HG03135 (cell line): ENCODE data around the gene C17orf67.

ENCODE experiments used
- ATAC-seq: cut with Tn5 transposase; IDR thresholded peaks from one replicate; pipeline ENCODE4 v1.9.1; 2021; ENCODE audit warnings: mild to moderate bottlenecking, moderate library complexity; ENCODE audit not compliant: unreplicated experiment

Gene C17orf67

DNA sequence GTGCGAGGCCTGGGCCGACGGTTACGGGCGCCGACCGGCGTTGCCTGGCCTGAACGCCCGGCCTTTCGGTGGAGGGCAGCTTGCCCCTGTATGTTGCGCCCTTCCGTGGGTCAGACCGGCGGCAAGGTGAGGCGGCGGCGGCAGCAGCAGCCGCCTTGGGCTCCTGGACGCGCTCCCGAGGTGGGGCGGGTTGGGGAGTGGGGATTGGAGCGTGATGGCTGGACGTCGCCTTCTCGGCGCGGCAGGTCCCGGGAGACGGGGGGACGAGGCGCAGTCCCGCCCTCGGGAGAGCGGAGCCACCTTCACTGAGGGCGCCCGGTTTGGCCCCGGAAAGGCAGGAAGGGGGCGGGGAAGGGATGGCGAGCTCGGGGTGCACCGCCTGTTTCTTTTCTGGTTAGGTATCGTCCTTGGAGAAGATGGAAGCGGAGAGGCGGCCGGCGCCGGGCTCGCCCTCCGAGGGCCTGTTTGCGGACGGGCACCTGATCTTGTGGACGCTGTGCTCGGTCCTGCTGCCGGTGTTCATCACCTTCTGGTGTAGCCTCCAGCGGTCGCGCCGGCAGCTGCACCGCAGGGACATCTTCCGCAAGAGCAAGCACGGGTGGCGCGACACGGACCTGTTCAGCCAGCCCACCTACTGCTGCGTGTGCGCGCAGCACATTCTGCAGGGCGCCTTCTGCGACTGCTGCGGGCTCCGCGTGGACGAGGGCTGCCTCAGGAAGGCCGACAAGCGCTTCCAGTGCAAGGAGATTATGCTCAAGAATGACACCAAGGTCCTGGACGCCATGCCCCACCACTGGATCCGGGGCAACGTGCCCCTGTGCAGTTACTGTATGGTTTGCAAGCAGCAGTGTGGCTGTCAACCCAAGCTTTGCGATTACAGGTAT lies 902 bp upstream of the C17orf67 start:
- ATAC-seq = peak; percentile 35

DNA sequence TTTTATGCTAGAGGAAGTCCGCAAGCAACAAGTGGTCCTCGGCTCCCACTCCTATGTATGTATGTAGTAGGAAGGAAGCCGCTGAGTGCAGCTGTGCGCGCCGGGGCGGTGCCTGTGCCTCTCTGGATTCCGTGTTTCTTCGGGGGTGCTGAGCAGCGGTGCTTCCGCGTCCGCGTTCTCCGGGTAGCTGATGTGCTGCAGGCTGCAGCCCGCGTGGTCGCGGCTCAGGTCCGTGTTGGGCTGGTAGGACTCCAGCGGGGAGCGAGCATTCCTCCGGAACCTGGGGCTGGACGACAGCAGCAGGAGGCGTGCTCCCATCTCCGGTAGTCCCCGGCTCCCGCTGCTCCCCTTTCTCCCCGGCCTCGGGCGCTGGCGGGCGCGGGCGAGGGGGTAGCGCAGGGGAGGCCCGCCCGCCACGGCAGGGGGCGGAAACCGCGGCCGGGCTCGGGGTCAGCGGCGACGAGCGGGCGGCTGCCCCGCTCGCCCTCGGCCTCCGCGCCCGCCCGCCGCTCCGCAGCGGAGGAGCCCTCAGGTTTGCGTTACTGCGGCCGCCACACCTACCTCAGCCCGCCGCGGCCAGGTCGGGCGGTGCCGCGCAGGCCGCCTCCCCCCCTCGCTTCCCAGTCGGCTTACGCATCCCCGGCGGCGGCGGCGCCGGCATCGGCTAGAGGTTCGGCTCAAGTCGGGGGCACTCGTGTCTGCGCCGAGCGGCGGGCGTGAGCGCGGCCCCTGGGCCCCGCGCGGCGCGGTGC lies 487 bp downstream of the C17orf67 start:
- peak; percentile 45 for ATAC-seq

DNA sequence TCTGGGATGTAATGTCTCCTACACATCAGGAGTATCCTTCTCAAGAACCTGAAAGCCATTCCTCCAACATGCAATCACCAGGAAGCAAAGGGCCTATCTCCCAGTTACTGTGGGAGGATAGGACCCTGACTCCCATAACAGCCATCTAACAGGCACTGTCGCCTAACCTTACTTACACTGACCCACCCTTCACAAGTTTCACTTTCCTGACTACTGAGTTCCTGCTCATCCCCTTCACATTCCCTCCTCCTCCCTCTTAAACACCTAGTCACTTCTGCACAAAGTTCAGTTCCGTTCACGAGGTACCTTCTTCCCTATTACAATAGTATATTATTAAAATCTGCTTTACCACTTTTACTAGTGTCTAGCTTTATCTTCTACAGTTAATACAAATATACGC lies 1.3 kb downstream of the C17orf67 start:
- ATAC-seq = no peak

DNA sequence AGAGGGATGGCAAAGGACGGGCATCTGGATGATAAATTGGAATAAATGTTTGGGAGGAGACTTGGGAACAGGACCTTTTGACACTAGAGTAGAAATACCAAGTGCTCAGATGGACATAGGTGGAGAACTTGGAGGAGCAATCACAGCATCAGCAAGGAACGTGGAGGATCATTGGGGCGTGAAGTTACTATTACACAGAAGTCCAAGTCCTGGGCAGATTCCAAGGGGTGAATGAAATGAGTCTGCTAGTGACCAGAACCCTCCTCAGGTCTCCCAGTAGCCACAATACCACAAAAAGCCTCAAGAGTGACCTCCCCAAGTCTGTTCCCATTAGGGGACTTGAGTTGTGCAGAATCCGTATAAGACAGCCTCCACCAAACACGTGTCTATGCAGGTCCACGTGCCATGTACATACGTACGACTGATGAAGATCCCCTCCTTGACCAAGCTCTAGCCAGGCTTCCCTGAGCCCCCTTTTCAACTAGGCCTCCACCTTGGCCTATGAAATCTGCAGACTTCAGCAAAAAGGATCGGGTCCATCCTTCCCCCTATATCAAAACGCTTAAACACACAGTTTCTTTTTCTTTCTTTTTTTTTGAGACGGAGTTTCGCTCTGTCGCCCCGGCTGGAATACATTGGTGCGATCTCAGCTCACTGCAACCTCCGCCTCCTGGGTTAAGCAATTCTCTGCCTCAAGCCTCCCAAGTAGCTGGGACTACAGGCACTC lies 2.2 kb downstream of the C17orf67 start:
- no peak for ATAC-seq

DNA sequence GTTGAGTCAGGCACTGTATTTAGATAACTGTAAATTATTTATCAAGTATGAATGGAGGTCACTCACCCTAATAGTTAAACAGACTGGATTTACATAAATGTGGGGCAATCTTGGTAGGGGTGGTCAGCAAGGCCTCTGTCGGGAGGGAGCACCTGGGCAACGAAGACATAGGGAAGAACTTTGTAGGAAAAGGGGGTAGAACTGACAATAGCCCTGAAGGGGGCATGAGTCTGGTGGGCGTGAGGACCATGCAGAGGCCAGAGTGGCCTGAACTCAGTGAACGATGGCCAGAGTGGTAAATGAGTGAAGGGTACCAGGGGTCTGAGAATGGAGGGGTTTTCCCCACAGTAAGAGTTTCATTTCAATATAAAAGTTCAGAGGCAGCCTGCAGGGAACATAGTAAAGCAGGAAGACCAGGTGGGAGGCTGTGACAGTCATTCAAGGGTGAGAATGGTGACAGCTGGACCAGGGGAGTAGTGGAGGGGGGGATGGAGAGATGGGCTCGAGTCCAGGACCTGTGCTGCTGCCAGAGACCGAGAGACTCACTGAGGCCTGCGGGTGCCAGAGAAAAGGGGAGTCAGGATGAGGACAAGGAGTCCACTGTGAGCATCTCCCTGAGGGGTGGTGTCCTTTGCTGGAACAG lies 2.9 kb downstream of the C17orf67 start:
- no peak for ATAC-seq

DNA sequence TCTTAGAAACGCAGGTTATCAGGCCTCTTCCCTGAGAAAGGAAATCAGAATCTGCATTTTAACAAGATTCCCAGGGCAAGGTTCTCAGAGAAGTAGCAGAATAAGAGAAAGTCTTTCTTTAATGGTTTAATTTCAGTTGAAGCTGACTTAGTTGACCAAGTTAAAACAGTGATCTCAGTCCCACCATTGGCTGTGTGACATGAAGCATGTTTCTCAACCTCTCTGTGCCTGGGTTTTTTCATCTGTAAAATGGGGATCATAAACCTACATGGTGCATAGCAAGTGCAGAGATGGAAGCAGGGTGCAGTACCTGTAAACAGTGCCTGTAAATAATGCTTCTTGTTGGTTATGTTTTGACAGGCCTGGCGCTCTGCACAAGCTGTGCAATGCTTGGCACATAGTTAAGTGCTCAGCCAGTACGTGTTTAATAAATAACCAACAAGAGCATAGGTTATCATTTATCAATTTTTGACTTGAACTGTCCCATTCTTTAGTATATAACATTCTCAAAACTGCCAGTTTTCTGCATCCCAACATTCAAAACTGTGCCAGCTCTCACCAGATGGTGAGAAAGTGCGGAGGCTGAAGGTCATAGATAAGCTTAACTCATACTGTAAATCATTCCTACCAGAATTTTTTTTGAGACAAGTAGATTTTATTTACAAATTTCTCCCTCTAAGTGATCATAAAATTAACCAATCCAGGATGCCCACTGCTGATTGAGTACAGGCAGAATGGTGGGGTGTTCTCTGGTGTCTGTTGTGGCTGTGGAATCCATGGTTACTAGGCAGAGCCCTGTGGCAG lies 6.9 kb downstream of the C17orf67 start:
- no peak for ATAC-seq

- no peak for ATAC-seq
Observed at GRCh38 chr17:56824503-56824902, 9.2 kb downstream of the C17orf67 start.

- ATAC-seq = no peak
Observed at GRCh38 chr17:56823848-56824247, 9.9 kb downstream of the C17orf67 start.

DNA sequence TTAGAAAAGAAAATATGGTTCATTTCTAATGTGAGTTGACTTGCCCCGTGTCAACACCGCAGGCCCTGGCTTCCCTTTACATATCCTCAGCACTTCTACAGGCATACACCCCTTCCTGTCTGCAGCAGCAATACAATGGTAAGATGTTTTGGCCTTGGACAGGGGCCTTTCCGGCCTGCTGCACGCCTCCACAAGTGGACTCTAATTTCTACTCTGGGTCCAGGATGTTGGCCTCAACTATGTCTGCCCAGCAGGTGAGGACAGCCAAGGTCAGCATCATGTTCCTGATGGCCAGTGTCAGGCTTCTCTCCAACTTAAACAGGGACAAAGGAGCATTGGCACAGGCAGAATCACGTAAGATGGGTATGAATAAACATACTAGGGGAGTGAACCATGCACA lies 11.0 kb downstream of the C17orf67 start:
- no peak for ATAC-seq

- no peak for ATAC-seq
Observed at GRCh38 chr17:56821847-56822534, 11.7 kb downstream of the C17orf67 start.

DNA sequence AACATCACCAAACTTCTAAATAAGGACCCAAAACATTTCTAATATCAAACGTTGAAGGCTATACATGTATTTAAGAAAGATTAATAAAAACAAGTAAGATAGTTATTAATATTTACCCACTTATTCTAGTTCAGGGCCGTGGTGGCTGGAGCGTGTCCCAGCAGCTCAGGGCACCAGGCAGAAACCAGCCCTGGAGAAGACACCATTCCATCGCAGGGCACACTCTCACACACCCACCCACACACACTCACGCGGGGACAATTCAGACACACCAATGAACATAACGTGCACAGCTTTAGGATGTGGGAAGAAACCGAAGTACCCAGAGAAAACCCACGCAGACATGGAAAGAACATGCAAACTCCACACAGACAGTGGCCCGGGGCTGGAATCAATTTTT lies 13.5 kb downstream of the C17orf67 start:
- no peak for ATAC-seq

GRCh38 chr17:56819431-56820145 lies 14.1 kb downstream of the C17orf67 start:
- ATAC-seq = no peak

- no peak for ATAC-seq
Observed at GRCh38 chr17:56819030-56819429, 14.7 kb downstream of the C17orf67 start.

GRCh38 chr17:56817066-56817465 lies 16.7 kb downstream of the C17orf67 start:
- ATAC-seq = no peak

- ATAC-seq = no peak
Observed at GRCh38 chr17:56815711-56816110, 18.0 kb downstream of the C17orf67 start.

GRCh38 chr17:56812901-56813388 lies 20.8 kb downstream of the C17orf67 start:
- no peak for ATAC-seq

- no peak for ATAC-seq
Observed at GRCh38 chr17:56810891-56811775, 22.6 kb downstream of the C17orf67 start.

DNA sequence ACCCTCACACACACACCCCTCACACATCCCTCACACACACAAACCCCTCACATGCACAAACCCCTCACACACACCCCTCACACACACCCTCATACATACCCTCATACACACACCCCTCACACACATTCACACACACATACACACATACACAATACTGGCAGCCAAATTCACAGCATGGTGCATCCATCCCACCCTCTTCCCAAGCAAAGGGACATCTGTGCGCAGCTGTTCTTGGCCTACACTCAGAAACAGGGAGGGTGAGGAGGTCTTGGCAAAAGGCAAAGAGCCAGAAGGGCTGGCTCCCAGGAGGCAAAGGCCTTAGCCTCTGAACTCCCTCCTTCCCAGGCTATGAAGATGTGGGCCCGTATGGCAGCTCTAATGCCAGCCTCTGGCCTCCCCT lies 23.4 kb downstream of the C17orf67 start:
- ATAC-seq = no peak
